B cell (primary cell): ENCODE measurements around the gene CELF4. TPM values are rescaled to one million over a fixed set of nuclear protein-coding genes. Genes with fewer than 3 reads are reported as not detected.

Experiments
- ATAC-seq: fragments of 200-7000 bp; cut with Tn5 transposase; one replicate; pipeline ENCODE4 v1.10.0; 2021; ENCODE audit warnings: low read depth, mild to moderate bottlenecking, moderate number of reproducible peaks, moderate library complexity
- CTCF ChIA-PET: fragments of 350-600 bp; sonication (Branson Sonifier 250); formaldehyde crosslinking; loops from one replicate; lab custom pipeline; 2021; ENCODE audit warnings: antibody characterized with exemption, inconsistent platforms; lab: Charles Lee
- POLR2A ChIA-PET: fragments of 350-600 bp; sonication (Branson Sonifier 250); formaldehyde crosslinking; loops from one replicate; lab custom pipeline; 2021; ENCODE audit warnings: antibody characterized with exemption; lab: Charles Lee
- DNase-seq: peaks from one replicate; pipeline ENCODE4 v3.0.0; 2013
- H2AFZ ChIP-seq: 2 replicates; pipeline ENCODE4 v1.6.1; 2012; ENCODE audit warnings: mild to moderate bottlenecking, low read depth, low read length; ENCODE audit not compliant: insufficient read depth, poor library complexity, severe bottlenecking
- H3K27ac ChIP-seq, 2 donors: 1 replicate in 1 of 2; 2 replicates in 1 of 2; pipeline ENCODE4 v1.5.1; 2012 to 2013; ENCODE audit warnings: low read length in 2 of 2, mild to moderate bottlenecking in 2 of 2, moderate library complexity in 1 of 2
- H3K27me3 ChIP-seq, 4 experiments: fragments of 200-600 bp in 1 of 4; sonication (generic) in 1 of 4; replicated peaks in 1 of 4; 1 replicate in 2 of 4; 2 replicates in 2 of 4; pipeline versions ENCODE4 v1.6.1 to v1.7.0; 2013 to 2016; ENCODE audit warnings: low read length in 3 of 4, mild to moderate bottlenecking in 2 of 4, mixed read lengths in 1 of 4, moderate library complexity in 1 of 4; ENCODE audit not compliant: insufficient read depth in 4 of 4, control insufficient read depth in 3 of 4; ENCODE audit errors: control extremely low read depth in 1 of 4
- H3K36me3 ChIP-seq, 2 experiments: replicated peaks in 1 of 2; 1 replicate in 1 of 2; 2 replicates in 1 of 2; pipeline versions ENCODE4 v1.6.1 to v1.7.1; 2013; ENCODE audit warnings: low read length in 1 of 2; ENCODE audit not compliant: insufficient read depth in 2 of 2, control insufficient read depth in 1 of 2; ENCODE audit errors: control extremely low read depth in 1 of 2, extremely low read depth in 1 of 2
- H3K4me1 ChIP-seq, 2 donors: fragments of 200-600 bp in 1 of 2; sonication (generic) in 1 of 2; 1 replicate in 1 of 2; 2 replicates in 1 of 2; pipeline versions ENCODE4 v1.5.1 to v1.6.1; 2013 to 2017; ENCODE audit warnings: low read length in 2 of 2; ENCODE audit not compliant: control insufficient read depth in 2 of 2, insufficient read depth in 2 of 2
- H3K4me2 ChIP-seq: replicated peaks from 2 replicates; pipeline ENCODE3; 2012; ENCODE audit warnings: mild to moderate bottlenecking, low read depth, low read length; ENCODE audit not compliant: poor library complexity, severe bottlenecking
- H3K4me3 ChIP-seq, 5 experiments: fragments of 200-600 bp in 1 of 5; sonication (generic) in 1 of 5; 1 replicate in 3 of 5; 2 replicates in 2 of 5; pipeline versions ENCODE4 v1.5.1 to v1.7.0; 2011 to 2016; ENCODE audit warnings: low read length in 4 of 5, mild to moderate bottlenecking in 4 of 5, low read depth in 2 of 5, control low read depth in 1 of 5, moderate library complexity in 1 of 5; ENCODE audit not compliant: insufficient read depth in 1 of 5; ENCODE audit errors: control extremely low read depth in 1 of 5, extremely low read depth in 1 of 5
- H3K79me2 ChIP-seq: fragments of 200-600 bp; sonication (generic); one replicate; pipeline ENCODE4 v1.6.0; 2016; ENCODE audit warnings: low read length; ENCODE audit not compliant: control insufficient read depth, insufficient read depth
- H3K9ac ChIP-seq: fragments of 200-600 bp; sonication (generic); 2 replicates; pipeline ENCODE4 v1.6.1; 2017; ENCODE audit warnings: mild to moderate bottlenecking, low read length, moderate library complexity
- H3K9me3 ChIP-seq, 3 donors: one replicate each; pipeline versions ENCODE4 v1.6.1 to v1.7.1; 2013; ENCODE audit warnings: low read length in 2 of 3; ENCODE audit not compliant: control insufficient read depth in 2 of 3, insufficient read depth in 1 of 3; ENCODE audit errors: control extremely low read depth in 1 of 3
- H4K20me1 ChIP-seq: 2 replicates; pipeline ENCODE4 v1.6.0; 2012; ENCODE audit warnings: mild to moderate bottlenecking, low read length; ENCODE audit not compliant: insufficient read depth, control insufficient read depth, poor library complexity, severe bottlenecking
- H3K27ac Mint-ChIP-seq: one replicate; pipeline ENCODE4 v1.8.0; 2021; ENCODE audit warnings: mixed read lengths
- H3K27me3 Mint-ChIP-seq: one replicate; pipeline ENCODE4 v1.8.0; 2021; ENCODE audit warnings: mixed read lengths
- H3K4me1 Mint-ChIP-seq: one replicate; pipeline ENCODE4 v1.8.0; 2021; ENCODE audit warnings: mixed read lengths
- H3K4me3 Mint-ChIP-seq: one replicate; pipeline ENCODE4 v1.8.0; 2021; ENCODE audit warnings: mixed read lengths
- H3K9me3 Mint-ChIP-seq: one replicate; pipeline ENCODE4 v1.8.0; 2022; ENCODE audit warnings: mixed read lengths; ENCODE audit not compliant: insufficient read depth
- EZH2 ChIP-seq: IDR thresholded peaks from 2 replicates; pipeline ENCODE4 v1.6.1; 2012; ENCODE audit warnings: borderline replicate concordance, low read depth, mild to moderate bottlenecking, moderate library complexity, low read length; ENCODE audit not compliant: insufficient read depth, poor library complexity, severe bottlenecking
- WGBS: methylation state at CpG from one replicate; pipeline ENCODE4 v1.1.5; 2013; ENCODE audit warnings: missing lambda C conversion rate; ENCODE audit not compliant: insufficient coverage; 5-methylcytosine and 5-hydroxymethylcytosine counted together
- intact Hi-C: fragments of 100-400 bp; cut with micrococcal nuclease; formaldehyde crosslinking; loops from one replicate; pipeline ENCODE4 v1.10.0; 2022
- polyA plus RNA-seq: library from polyadenylated mRNA; depleted of rRNA; stranded (reverse); fragments of >200 nt; gene quantifications from 2 replicates; pipeline ENCODE4 v1.2.3, GENCODE V29; 2012
- total RNA-seq, 2 donors: library from RNA; stranded (reverse); fragments of 120-200 nt in 1 of 2; gene quantifications; 1 replicate in 1 of 2; 2 replicates in 1 of 2; pipeline versions ENCODE4 v1.2.3 to v1.2.4, GENCODE V29; 2013 to 2022
- TF ChIP-seq, protein P1 (sequence below): fragments of 200-600 bp; IDR thresholded peaks from one replicate; pipeline ENCODE4 v1.8.0; 2022; ENCODE audit warnings: antibody characterized with exemption, mild to moderate bottlenecking

CELF4 gene
- total and polyA plus RNA-seq, 2 donors (not counting 1 experiment from before 2014, with no cell fraction given): not detected

DNA sequence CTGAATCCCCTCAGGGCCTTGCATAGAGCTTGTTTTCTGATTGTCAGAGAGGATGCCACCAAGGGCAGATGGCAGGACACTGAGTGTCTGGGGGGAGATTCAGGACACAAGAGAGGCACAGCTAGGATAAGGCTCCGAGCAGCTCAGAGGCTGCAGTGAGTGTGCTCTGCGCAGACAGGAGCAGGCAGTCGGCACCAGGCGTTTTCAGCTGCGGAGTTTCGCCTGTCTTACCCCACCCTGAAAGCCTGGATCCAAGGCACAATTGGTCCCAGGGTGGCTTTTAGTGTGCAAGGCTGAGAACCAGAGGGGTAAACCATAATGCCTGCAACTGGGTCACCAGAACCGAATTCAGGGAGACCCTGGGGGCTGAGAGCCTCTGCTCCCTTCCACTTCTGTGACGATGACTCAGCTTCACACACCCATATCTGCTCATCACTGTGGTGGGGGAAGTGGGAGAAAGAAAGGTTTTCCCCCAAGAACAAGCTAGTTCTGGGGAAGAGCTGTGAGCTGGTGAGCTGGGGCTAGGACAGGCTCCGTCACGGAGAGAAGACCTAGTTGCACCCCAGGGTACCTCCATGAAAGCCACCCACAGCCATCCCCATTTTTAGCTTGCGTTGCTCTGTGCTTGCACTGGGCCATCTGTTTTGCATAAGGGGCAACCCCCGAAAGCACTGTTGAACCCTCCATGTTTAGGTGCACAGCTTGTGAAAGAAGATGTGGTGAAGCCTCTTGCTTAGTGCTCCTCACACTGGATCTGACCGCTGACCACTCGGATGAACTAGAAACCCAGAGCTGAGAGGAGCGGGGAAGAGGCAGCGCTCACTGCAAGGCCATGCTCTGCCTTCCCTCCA lies 173.7 kb downstream of the CELF4 start:
- Histone ChIP-seq H4K20me1 (no peaks in the 10 kb centered on the region), H3K4me1 (no peaks in the 10 kb centered on the region), H3K9ac (no peak overlapping the region), H3K27ac (no peak overlapping the region), H3K36me3 (no peaks in the 10 kb centered on the region), H3K79me2 (no peaks in the 10 kb centered on the region), H3K9me3 (peaks cover 0 to 7% (median 0%) of the 10 kb centered on the region in 3 donors), H2AFZ (no peak overlapping the region), H3K4me3 (no peak overlapping the region), H3K27me3 (peaks cover 0 to 12% (median 1%) of the 10 kb centered on the region in 4 experiments), H3K4me2 (no peak overlapping the region)
- H3K4me1 Mint-ChIP-seq: peaks cover 6% of the 10 kb centered on the region
- peaks cover 30% of the 10 kb centered on the region for H3K27me3 Mint-ChIP-seq
- ATAC-seq: no peak
- CTCF ChIA-PET: interaction anchor here (0.6 kb wide), 1 partner anchor 9 kb away, joined by 3 read pairs; no protein-coding TSS in a partner anchor
- no peak overlapping the region for H3K4me3 Mint-ChIP-seq
- no peaks in the 10 kb centered on the region for H3K9me3 Mint-ChIP-seq
- intact Hi-C loops: no loop called here
- TF ChIP-seq, protein P1, sequence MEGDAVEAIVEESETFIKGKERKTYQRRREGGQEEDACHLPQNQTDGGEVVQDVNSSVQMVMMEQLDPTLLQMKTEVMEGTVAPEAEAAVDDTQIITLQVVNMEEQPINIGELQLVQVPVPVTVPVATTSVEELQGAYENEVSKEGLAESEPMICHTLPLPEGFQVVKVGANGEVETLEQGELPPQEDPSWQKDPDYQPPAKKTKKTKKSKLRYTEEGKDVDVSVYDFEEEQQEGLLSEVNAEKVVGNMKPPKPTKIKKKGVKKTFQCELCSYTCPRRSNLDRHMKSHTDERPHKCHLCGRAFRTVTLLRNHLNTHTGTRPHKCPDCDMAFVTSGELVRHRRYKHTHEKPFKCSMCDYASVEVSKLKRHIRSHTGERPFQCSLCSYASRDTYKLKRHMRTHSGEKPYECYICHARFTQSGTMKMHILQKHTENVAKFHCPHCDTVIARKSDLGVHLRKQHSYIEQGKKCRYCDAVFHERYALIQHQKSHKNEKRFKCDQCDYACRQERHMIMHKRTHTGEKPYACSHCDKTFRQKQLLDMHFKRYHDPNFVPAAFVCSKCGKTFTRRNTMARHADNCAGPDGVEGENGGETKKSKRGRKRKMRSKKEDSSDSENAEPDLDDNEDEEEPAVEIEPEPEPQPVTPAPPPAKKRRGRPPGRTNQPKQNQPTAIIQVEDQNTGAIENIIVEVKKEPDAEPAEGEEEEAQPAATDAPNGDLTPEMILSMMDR: no peak
- POLR2A ChIA-PET: no interaction called here
- 81% methylated on average over 13 of the region's 16 CpGs for WGBS
- DNase-seq: no peak
- no peak overlapping the region for H3K27ac Mint-ChIP-seq

DNA sequence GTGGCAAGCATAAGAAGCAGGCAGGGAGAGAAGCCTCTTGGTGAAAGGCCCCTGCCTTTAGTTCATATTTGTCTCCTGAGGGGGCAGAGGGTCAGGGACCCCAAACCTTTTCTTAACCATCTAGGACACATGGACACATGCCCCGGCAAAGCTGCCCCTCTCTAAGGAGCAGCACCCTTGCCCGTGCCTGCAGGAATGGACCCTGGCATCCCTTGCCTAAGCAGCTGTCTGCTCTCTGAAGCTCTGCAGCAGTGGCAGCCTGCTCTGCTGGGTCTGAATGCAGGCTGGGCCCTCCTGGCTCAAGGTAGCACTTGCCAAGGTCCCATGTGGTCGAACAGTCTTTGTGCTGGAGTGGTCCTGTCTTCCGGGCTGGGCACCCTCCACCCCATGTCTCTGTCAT lies 174.4 kb downstream of the CELF4 start:
- 92% methylated on average over 4 of the region's 4 CpGs for WGBS
- DNase-seq (no peak), ATAC-seq (no peak)
- ChIA-PET CTCF (no interaction called here), POLR2A (no interaction called here)
- Histone ChIP-seq H3K27ac (no peak overlapping the region), H4K20me1 (no peaks in the 10 kb centered on the region), H2AFZ (no peak overlapping the region), H3K79me2 (no peaks in the 10 kb centered on the region), H3K4me1 (no peaks in the 10 kb centered on the region), H3K36me3 (no peaks in the 10 kb centered on the region), H3K4me3 (no peak overlapping the region), H3K9me3 (peaks cover 0 to 7% (median 0%) of the 10 kb centered on the region in 3 donors), H3K27me3 (peaks cover 0 to 12% (median 1%) of the 10 kb centered on the region in 4 experiments), H3K9ac (no peak overlapping the region), H3K4me2 (no peak overlapping the region)
- H3K4me1 Mint-ChIP-seq: peaks cover 6% of the 10 kb centered on the region
- intact Hi-C loops: no loop called here
- no peak overlapping the region for H3K4me3 Mint-ChIP-seq
- peaks cover 32% of the 10 kb centered on the region for H3K27me3 Mint-ChIP-seq
- H3K9me3 Mint-ChIP-seq: no peaks in the 10 kb centered on the region
- TF ChIP-seq, protein P1: no peak
- no peak for TF ChIP-seq EZH2
- no peak overlapping the region for H3K27ac Mint-ChIP-seq
